GM21423 (cell line): ENCODE measurements around the gene RUNX1.

Source experiments
- ATAC-seq: cut with Tn5 transposase; IDR thresholded peaks from one replicate; pipeline ENCODE4 v1.9.1; 2021; ENCODE audit warnings: mild to moderate bottlenecking, moderate library complexity; ENCODE audit not compliant: unreplicated experiment

The RUNX1 gene

GRCh38 chr21:35048706-35049617 is at the start of gene RUNX1:
RUNX1 (minus strand) TSS chr21:35049302.
- ATAC-seq = peak; percentile 63

- ATAC-seq = no peak
Measured at GRCh38 chr21:35097525-35097924, 48.4 kb upstream of the RUNX1 start.

GRCh38 chr21:35096959-35097358 is 47.9 kb upstream of the RUNX1 start:
- ATAC-seq = no peak

- no peak for ATAC-seq
Measured at GRCh38 chr21:35095859-35096291, 46.8 kb upstream of the RUNX1 start.

- ATAC-seq = no peak
Measured at GRCh38 chr21:35093514-35093913, 44.4 kb upstream of the RUNX1 start.

GRCh38 chr21:35091496-35091895 is 42.4 kb upstream of the RUNX1 start:
- ATAC-seq = no peak

- no peak for ATAC-seq
Measured at GRCh38 chr21:35090403-35090802, 41.3 kb upstream of the RUNX1 start.

- no peak for ATAC-seq
Measured at GRCh38 chr21:35088319-35088771, 39.2 kb upstream of the RUNX1 start.

- no peak for ATAC-seq
Measured at GRCh38 chr21:35086357-35086756, 37.3 kb upstream of the RUNX1 start.

- ATAC-seq = no peak
Measured at GRCh38 chr21:35084869-35085268, 35.8 kb upstream of the RUNX1 start.

GRCh38 chr21:35083246-35083645 is 34.1 kb upstream of the RUNX1 start:
- no peak for ATAC-seq

GRCh38 chr21:35081861-35082260 is 32.8 kb upstream of the RUNX1 start:
- no peak for ATAC-seq

GRCh38 chr21:35079181-35079580 is 30.1 kb upstream of the RUNX1 start:
- ATAC-seq = no peak

GRCh38 chr21:35077975-35078374 is 28.9 kb upstream of the RUNX1 start:
- ATAC-seq = no peak

- no peak for ATAC-seq
Measured at GRCh38 chr21:35077466-35077865, 28.4 kb upstream of the RUNX1 start.

GRCh38 chr21:35075546-35075945 is 26.4 kb upstream of the RUNX1 start:
- no peak for ATAC-seq

- ATAC-seq = no peak
Measured at GRCh38 chr21:35072960-35073359, 23.9 kb upstream of the RUNX1 start.

GRCh38 chr21:35072557-35072956 is 23.5 kb upstream of the RUNX1 start:
- ATAC-seq = no peak

GRCh38 chr21:35071347-35071746 is 22.2 kb upstream of the RUNX1 start:
- no peak for ATAC-seq

- ATAC-seq = no peak
Measured at GRCh38 chr21:35070436-35070835, 21.3 kb upstream of the RUNX1 start.

GRCh38 chr21:35066824-35067223 is 17.7 kb upstream of the RUNX1 start:
- no peak for ATAC-seq

- no peak for ATAC-seq
Measured at GRCh38 chr21:35063428-35064172, 14.5 kb upstream of the RUNX1 start.
